Omental fat pad (tissue), 4 donors: ENCODE results near the gene DCST1. TPM values are rescaled to one million over a fixed set of nuclear protein-coding genes. Genes with fewer than 3 reads are reported as not detected.

Experiments
- ATAC-seq: fragments of 150-250 bp; one replicate; pipeline ENCODE4 v1.9.1; 2016; ENCODE audit warnings: mild to moderate bottlenecking, moderate library complexity; ENCODE audit not compliant: low FRiP score
- DNase-seq: peaks from one replicate; pipeline ENCODE4 v3.0.0-alpha.2; 2019; ENCODE audit warnings: low spot score
- CTCF ChIP-seq, 3 donors: fragments of 450-650 bp; IDR thresholded peaks; one replicate each; pipeline ENCODE4 v1.5.1; 2016 to 2017; ENCODE audit warnings: antibody characterized with exemption in 3 of 3, mild to moderate bottlenecking in 3 of 3, moderate library complexity in 2 of 3
- total RNA-seq, 4 donors: library from RNA; depleted of rRNA; stranded (reverse); fragments of >200 nt; gene quantifications; one replicate each; pipeline ENCODE4 v1.1.0, GENCODE V29; 2016

Gene DCST1
- total RNA-seq, 4 donors from 2014 or later, result not detected

DNA sequence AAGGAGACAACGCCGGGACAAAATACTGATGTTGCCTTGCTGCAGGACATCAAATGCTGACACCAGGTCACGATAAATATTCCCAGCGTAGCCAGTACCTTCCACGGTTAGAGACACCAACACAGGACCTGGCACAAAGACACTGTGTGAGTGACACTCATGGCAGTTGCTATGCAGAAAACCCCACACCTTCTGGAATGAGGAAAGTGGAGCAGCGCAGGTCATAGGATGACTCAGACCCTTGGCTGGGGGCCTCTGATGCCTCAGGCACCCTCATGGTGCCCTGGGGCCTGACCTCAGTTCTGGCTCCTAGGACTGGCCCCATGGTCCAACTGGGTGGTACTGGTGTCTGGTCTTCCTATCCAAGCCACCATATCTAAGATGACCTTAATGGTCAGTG, 7.0 kb upstream of the DCST1 start:
- peak; percentile 19 for ATAC-seq
- no peak for TF ChIP-seq CTCF (IDR thresholded peaks at IDR 0.05)

GRCh38 chr1:155029513-155030242, 3.9 kb upstream of the DCST1 start:
- ATAC-seq, result no peak
- TF ChIP-seq CTCF (IDR thresholded peaks at IDR 0.05), result no peak
- DNase-seq, result no peak

More for the DNA sequence above, 7.0 kb upstream of the DCST1 start:
- no peak for DNase-seq

GRCh38 chr1:155030243-155030795, 3.3 kb upstream of the DCST1 start:
- DNase-seq, result no peak
- no peak for TF ChIP-seq CTCF (IDR thresholded peaks at IDR 0.05)
- no peak for ATAC-seq

- DNase-seq (no peak), ATAC-seq (no peak)
- no peak for TF ChIP-seq CTCF (IDR thresholded peaks at IDR 0.05)
Measured at GRCh38 chr1:155030899-155031298, 2.7 kb upstream of the DCST1 start.

DNA sequence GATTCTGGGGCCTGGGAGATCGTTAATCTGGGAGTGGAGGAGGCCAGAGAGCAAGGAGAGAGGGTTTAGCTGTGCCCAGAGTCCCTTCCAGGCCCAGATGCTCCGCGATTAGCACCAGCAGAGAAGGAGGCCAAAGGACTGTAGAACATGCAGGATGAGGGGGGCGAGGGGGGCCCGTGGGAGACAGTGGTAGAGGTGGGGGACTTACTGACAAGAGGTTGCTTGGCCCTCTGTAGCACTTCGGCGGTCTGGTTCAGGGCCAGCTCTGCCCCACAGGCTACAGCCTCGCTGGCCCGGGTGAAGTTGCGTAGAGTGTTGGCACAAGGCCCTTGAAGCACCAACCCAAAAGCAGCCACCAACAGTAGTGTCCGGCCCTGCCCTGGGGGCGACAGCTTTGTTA, 738 bp upstream of the DCST1 start:
- ATAC-seq, result no peak
- TF ChIP-seq CTCF (IDR thresholded peaks at IDR 0.05), result no peak
- DNase-seq, result no peak

DNA sequence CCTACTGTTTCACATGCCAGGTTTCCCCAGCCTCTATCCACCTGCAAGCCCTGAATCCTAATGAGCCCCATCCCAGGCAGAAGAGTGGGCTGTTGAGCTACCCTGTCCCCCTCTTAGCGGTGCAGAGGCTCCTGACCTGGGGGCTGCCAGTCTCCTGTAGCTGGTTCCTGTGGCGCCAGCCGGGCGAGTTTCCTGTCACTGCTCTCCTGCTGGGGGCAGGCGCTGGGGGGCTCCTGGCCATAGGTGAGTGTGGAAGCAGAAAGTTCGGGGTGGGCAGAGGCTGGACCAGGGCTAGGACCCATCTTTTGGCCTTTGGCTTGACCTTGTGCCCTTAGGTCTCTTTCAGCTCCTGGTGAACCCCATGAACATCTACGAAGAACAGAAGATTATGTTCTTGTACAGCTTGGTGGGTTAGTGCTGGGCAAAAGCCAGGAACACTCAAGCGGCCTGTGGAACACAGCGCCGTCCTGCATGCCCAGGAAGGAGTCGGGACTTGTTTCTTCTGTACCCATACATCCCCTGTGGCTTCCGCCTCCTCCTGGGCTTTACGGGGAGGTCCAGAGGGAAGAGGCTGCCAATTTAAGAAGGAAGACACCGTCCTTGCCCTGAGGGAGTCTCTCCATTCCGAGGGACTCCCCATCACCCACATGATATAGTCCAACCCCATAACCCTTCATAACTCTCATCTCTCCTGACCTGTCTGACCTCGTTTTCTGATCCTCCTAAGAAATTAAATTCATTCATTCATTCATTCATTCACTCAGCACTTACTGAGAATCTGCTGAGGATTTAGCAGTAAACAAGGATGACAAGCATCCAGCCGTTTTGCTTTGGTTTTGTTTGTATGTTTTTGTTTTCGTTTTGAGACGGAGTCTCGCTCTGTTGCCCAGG, 939 bp downstream of the DCST1 start:
- DNase-seq (no peak), ATAC-seq (no peak)
- no peak for TF ChIP-seq CTCF (IDR thresholded peaks at IDR 0.05)
